Adrenal gland (tissue), 5 donors: ENCODE data around the gene NOX4.

Experiments
- CTCF ChIP-seq, 6 experiments: fragments of 450-650 bp in 4 of 6; fragments of 200-600 bp in 2 of 6; sonication (generic) in 1 of 6; IDR thresholded peaks; 1 replicate in 5 of 6; 2 replicates in 1 of 6; pipeline versions ENCODE4 v1.5.1 to v1.8.0; 2016 to 2021; ENCODE audit warnings: antibody characterized with exemption in 6 of 6, mild to moderate bottlenecking in 2 of 6, moderate library complexity in 1 of 6
- POLR2A ChIP-seq, 2 donors: fragments of 450-650 bp; IDR thresholded peaks; one replicate each; pipeline ENCODE4 v1.6.1; 2017; ENCODE audit warnings: antibody characterized with exemption in 2 of 2, mild to moderate bottlenecking in 2 of 2, moderate library complexity in 1 of 2
- donor health status: DM: no; HTN: no; CAD: no.

DNA sequence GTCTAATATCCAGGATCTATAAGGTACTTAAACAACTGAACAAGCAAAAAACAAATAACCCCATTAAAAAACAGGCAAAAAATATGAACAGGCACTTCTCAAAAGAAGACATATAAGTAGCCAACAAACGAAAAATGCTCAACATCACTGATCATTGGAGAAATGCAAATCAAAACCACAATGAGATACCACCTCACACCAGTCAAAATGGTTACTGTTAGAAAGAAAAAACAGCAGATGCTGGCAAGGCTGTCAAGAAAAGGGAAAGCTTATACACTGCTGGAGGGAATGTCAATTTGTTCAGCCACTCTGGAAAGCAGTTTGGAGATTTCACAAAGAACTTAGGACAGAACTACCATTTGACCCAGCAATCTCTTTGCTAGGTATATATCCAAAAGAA is 30.6 kb upstream of the NOX4 start:
- TF ChIP-seq CTCF (IDR thresholded peaks at IDR 0.05), result no peak
- TF ChIP-seq POLR2A (IDR thresholded peaks at IDR 0.05), result no peak
